ENCODE results near the gene RGS9.

DNA sequence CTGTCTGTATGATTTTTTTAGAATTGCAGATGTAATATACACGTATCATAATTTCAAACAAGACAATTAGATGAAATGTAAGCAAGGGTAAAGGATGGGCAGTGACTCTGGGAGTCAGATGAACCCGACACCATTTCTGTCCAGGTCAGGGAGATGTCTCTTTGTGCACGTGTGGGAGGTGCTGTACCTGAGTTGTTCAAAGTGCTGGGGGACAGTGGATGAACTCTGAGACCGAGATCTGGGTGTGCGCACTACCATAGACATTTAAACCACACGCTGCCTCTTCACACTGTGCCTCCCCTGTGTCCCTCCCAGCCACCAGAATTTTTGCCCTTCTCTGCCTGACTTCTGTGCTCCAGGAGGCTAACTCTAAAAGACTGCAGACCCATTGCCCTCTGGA is 5.9 kb upstream of the RGS9 start:
- TF ChIP-seq POLR2AphosphoS5 (IDR thresholded peaks at IDR 0.05) = no peak
- TF ChIP-seq, protein P1, sequence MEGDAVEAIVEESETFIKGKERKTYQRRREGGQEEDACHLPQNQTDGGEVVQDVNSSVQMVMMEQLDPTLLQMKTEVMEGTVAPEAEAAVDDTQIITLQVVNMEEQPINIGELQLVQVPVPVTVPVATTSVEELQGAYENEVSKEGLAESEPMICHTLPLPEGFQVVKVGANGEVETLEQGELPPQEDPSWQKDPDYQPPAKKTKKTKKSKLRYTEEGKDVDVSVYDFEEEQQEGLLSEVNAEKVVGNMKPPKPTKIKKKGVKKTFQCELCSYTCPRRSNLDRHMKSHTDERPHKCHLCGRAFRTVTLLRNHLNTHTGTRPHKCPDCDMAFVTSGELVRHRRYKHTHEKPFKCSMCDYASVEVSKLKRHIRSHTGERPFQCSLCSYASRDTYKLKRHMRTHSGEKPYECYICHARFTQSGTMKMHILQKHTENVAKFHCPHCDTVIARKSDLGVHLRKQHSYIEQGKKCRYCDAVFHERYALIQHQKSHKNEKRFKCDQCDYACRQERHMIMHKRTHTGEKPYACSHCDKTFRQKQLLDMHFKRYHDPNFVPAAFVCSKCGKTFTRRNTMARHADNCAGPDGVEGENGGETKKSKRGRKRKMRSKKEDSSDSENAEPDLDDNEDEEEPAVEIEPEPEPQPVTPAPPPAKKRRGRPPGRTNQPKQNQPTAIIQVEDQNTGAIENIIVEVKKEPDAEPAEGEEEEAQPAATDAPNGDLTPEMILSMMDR (IDR thresholded peaks at IDR 0.05) = no peak
- no peak for TF ChIP-seq EP300 (IDR thresholded peaks at IDR 0.05)
- no peak for TF ChIP-seq POLR2A (IDR thresholded peaks at IDR 0.05)

All from stomach (tissue), 4 donors.